ENCODE data around the gene IPCEF1.

GRCh38 chr6:154161689-154162088 lies 194.9 kb downstream of the IPCEF1 start:
- no peak for TF ChIP-seq CTCF (conservative IDR thresholded peaks at IDR 0.05; ENCODE audit: low read length)
- no peak for TF ChIP-seq EZH2phosphoT487 (IDR thresholded peaks at IDR 0.05; ENCODE audit: borderline replicate concordance)
